Measurements from ENCODE around the gene NUP188. TPM values are rescaled to one million over a fixed set of nuclear protein-coding genes. Genes with fewer than 3 reads are reported as not detected.

The NUP188 gene
- polyA plus RNA-seq, 1 donor (not counting 4 experiments of a cell fraction or from before 2014, with no cell fraction given), result 31.1 TPM

DNA sequence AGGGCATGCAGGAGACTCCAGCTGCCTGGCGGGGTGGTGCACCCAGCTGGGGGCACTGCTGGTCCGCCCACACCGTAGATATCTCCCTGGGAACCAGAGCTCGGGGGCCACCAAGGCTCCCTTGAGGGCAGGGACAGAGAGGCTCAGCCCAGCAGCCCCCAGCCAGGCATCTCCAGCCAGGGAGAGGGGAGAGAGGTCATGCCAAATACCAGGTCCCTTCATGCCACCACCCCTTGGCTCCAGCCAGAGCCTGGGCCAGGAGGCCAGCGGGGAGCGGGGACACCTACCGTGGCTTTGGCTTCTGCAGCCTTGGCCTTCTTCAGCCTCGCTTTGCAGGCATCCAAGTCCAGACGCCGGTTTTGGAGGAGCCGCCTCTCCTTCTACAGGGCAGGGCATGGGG is 66.6 kb downstream of the NUP188 start:
- no peak overlapping the region for H3K4me3 ChIP-seq (ENCODE audit: control insufficient read depth in 2 of 3, extremely low read depth in 1 of 3, insufficient read depth in 2 of 3, low read depth in 1 of 3, low read length in 3 of 3)

DNA sequence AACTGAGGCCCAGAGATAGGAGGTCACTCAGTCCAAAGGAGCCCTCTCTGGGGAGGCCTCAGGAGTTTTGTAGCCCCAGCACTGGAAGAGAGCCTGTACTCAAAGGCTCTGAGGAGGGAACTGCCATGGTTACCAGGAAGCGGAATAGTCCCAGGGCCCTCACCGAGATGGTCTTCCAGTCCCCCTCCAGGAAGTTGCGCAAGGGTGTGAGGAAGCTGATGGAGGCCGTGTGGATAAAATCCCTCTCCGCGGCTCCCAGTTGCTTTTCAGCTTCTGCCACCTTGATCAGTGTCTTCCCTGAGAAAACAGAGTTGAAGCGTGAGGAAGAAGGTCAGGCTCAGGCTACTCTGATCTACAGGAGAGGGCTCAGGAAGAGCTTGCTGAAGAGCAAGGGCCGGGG is 67.1 kb downstream of the NUP188 start:
- Histone ChIP-seq H3K36me3 (ENCODE audit: control insufficient read depth in 2 of 2, extremely low read depth in 1 of 2, insufficient read depth in 2 of 2, low read length in 2 of 2) (peaks cover 20 to 25% of the 10 kb centered on the region in 2 experiments), H4K20me1 (ENCODE audit: control insufficient read depth, extremely low read depth, insufficient read depth, low read length) (no peaks in the 10 kb centered on the region), H2AFZ (ENCODE audit: control insufficient read depth, low read length) (no peak overlapping the region), H3K9me1 (ENCODE audit: control insufficient read depth, extremely low read depth, insufficient read depth, low read length) (no peaks in the 10 kb centered on the region), H3K9ac (ENCODE audit: control insufficient read depth, extremely low read depth, insufficient read depth, low read length) (no peak overlapping the region), H3K79me2 (ENCODE audit: control insufficient read depth, insufficient read depth, low read length) (no peaks in the 10 kb centered on the region), H3K27me3 (ENCODE audit: control insufficient read depth, extremely low read depth, insufficient read depth, low read length) (no peaks in the 10 kb centered on the region), H3K27ac (ENCODE audit: control insufficient read depth, insufficient read depth, low read length) (no peak overlapping the region), H3K4me1 (ENCODE audit: control insufficient read depth, extremely low read depth, insufficient read depth, low read length) (no peaks in the 10 kb centered on the region), H3K4me2 (ENCODE audit: control insufficient read depth, extremely low read depth, insufficient read depth, low read depth, low read length) (no peak overlapping the region), H3K9me3 (ENCODE audit: control insufficient read depth, low read depth, low read length) (no peaks in the 10 kb centered on the region), H3K4me3 (ENCODE audit: control insufficient read depth in 2 of 3, extremely low read depth in 1 of 3, insufficient read depth in 2 of 3, low read depth in 1 of 3, low read length in 3 of 3) (no peak overlapping the region)
- DNase-seq (ENCODE audit: low read depth, low spot score) (no peak), FAIRE-seq (no peak)
- dilution Hi-C loops (cut with MboI; ENCODE audit: extremely low pct_ligation_motif_present, low sequenced_read_pairs), result no loop called here
- TF ChIP-seq, protein P1, sequence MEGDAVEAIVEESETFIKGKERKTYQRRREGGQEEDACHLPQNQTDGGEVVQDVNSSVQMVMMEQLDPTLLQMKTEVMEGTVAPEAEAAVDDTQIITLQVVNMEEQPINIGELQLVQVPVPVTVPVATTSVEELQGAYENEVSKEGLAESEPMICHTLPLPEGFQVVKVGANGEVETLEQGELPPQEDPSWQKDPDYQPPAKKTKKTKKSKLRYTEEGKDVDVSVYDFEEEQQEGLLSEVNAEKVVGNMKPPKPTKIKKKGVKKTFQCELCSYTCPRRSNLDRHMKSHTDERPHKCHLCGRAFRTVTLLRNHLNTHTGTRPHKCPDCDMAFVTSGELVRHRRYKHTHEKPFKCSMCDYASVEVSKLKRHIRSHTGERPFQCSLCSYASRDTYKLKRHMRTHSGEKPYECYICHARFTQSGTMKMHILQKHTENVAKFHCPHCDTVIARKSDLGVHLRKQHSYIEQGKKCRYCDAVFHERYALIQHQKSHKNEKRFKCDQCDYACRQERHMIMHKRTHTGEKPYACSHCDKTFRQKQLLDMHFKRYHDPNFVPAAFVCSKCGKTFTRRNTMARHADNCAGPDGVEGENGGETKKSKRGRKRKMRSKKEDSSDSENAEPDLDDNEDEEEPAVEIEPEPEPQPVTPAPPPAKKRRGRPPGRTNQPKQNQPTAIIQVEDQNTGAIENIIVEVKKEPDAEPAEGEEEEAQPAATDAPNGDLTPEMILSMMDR (optimal IDR thresholded peaks at IDR 0.05 in 1 of 3, IDR thresholded peaks at IDR 0.05 in 1 of 3, conservative IDR thresholded peaks at IDR 0.05 in 1 of 3; ENCODE audit: extremely low read depth in 1 of 3, insufficient read depth in 2 of 3, low read length in 3 of 3), result no peak
- no peak for TF ChIP-seq EZH2 (IDR thresholded peaks at IDR 0.05; ENCODE audit: low read length)

More for the DNA sequence above, 66.6 kb downstream of the NUP188 start:
- Histone ChIP-seq H3K79me2 (ENCODE audit: control insufficient read depth, insufficient read depth, low read length) (no peaks in the 10 kb centered on the region), H4K20me1 (ENCODE audit: control insufficient read depth, extremely low read depth, insufficient read depth, low read length) (no peaks in the 10 kb centered on the region), H3K4me2 (ENCODE audit: control insufficient read depth, extremely low read depth, insufficient read depth, low read depth, low read length) (no peak overlapping the region), H3K9me1 (ENCODE audit: control insufficient read depth, extremely low read depth, insufficient read depth, low read length) (no peaks in the 10 kb centered on the region), H3K36me3 (ENCODE audit: control insufficient read depth in 2 of 2, extremely low read depth in 1 of 2, insufficient read depth in 2 of 2, low read length in 2 of 2) (peaks cover 20 to 25% of the 10 kb centered on the region in 2 experiments), H3K9ac (ENCODE audit: control insufficient read depth, extremely low read depth, insufficient read depth, low read length) (no peak overlapping the region), H3K27me3 (ENCODE audit: control insufficient read depth, extremely low read depth, insufficient read depth, low read length) (no peaks in the 10 kb centered on the region), H3K27ac (ENCODE audit: control insufficient read depth, insufficient read depth, low read length) (no peak overlapping the region), H3K9me3 (ENCODE audit: control insufficient read depth, low read depth, low read length) (no peaks in the 10 kb centered on the region), H2AFZ (ENCODE audit: control insufficient read depth, low read length) (no peak overlapping the region), H3K4me1 (ENCODE audit: control insufficient read depth, extremely low read depth, insufficient read depth, low read length) (no peaks in the 10 kb centered on the region)
- FAIRE-seq (no peak), DNase-seq (ENCODE audit: low read depth, low spot score) (no peak)
- TF ChIP-seq, protein P1 (optimal IDR thresholded peaks at IDR 0.05 in 1 of 3, IDR thresholded peaks at IDR 0.05 in 1 of 3, conservative IDR thresholded peaks at IDR 0.05 in 1 of 3; ENCODE audit: extremely low read depth in 1 of 3, insufficient read depth in 2 of 3, low read length in 3 of 3), result no peak
- TF ChIP-seq EZH2 (IDR thresholded peaks at IDR 0.05; ENCODE audit: low read length), result no peak
- dilution Hi-C loops (cut with MboI; ENCODE audit: extremely low pct_ligation_motif_present, low sequenced_read_pairs), result no loop called here
